H1 (cell line): ENCODE data around the gene PSMD6. TPM values are rescaled to one million over a fixed set of nuclear protein-coding genes. Genes with fewer than 3 reads are reported as not detected.

Experiments used
- CTCF ChIA-PET: fragments of 300-600 bp; sonication (Branson Sonifier 250); formaldehyde crosslinking; loops from one replicate; lab custom pipeline; 2021; ENCODE audit not compliant: partially characterized antibody; lab: Charles Lee
- POLR2A ChIA-PET: fragments of 300-600 bp; sonication (Branson Sonifier 250); formaldehyde crosslinking; loops from one replicate; lab custom pipeline; 2021; ENCODE audit warnings: inconsistent platforms; ENCODE audit not compliant: partially characterized antibody; lab: Charles Lee
- DNase-seq, 2 experiments: peaks; one replicate each; pipeline versions ENCODE4 v3.0.0 to v3.0.0-alpha.2; 2010 to 2022; ENCODE audit warnings: low spot score in 2 of 2, low read depth in 1 of 2, mixed read lengths in 1 of 2
- FAIRE-seq: peaks from 2 replicates; lab custom pipeline; 2011; peaks lifted over from hg19 to GRCh38; lab: Jason Lieb, UNC
- H2AFZ ChIP-seq: 2 replicates; pipeline ENCODE4 v1.8.1; 2012; ENCODE audit warnings: low read length, inconsistent platforms
- H2AK5ac ChIP-seq: 2 replicates; pipeline ENCODE4 v1.6.1; 2013; ENCODE audit warnings: low read depth, low read length
- H2BK120ac ChIP-seq: replicated peaks from 2 replicates; pipeline ENCODE3; 2013; ENCODE audit warnings: low read depth, low read length, inconsistent platforms
- H2BK12ac ChIP-seq: 2 replicates; pipeline ENCODE4 v1.6.1; 2013; ENCODE audit warnings: low read depth, low read length
- H2BK15ac ChIP-seq: 2 replicates; pipeline ENCODE4 v1.6.1; 2013; ENCODE audit warnings: low read length
- H2BK20ac ChIP-seq: 2 replicates; pipeline ENCODE4 v1.6.1; 2013; ENCODE audit warnings: low read length
- H2BK5ac ChIP-seq: 2 replicates; pipeline ENCODE4 v1.6.1; 2013; ENCODE audit warnings: low read depth, low read length
- H3K14ac ChIP-seq: 2 replicates; pipeline ENCODE4 v1.6.1; 2013; ENCODE audit warnings: inconsistent platforms; ENCODE audit not compliant: insufficient read length
- H3K18ac ChIP-seq: 2 replicates; pipeline ENCODE4 v1.6.1; 2013; ENCODE audit warnings: low read length; ENCODE audit errors: extremely low read depth
- H3K23ac ChIP-seq: 2 replicates; pipeline ENCODE4 v1.6.1; 2013; ENCODE audit warnings: inconsistent platforms; ENCODE audit not compliant: insufficient read length
- H3K23me2 ChIP-seq: 2 replicates; pipeline ENCODE4 v1.6.1; 2013; ENCODE audit warnings: low read depth, low read length
- H3K27ac ChIP-seq: 2 replicates; pipeline ENCODE4 v1.6.1; 2011; ENCODE audit warnings: low read depth, low read length, inconsistent platforms
- H3K27me3 ChIP-seq, 4 experiments: replicated peaks in 1 of 4; 1 replicate in 1 of 4; 2 replicates in 3 of 4; pipeline versions ENCODE4 v1.6.1 to v1.8.1; 2011 to 2013; ENCODE audit warnings: low read length in 3 of 4, mild to moderate bottlenecking in 3 of 4, inconsistent platforms in 2 of 4, mixed read lengths in 2 of 4, moderate library complexity in 1 of 4; ENCODE audit not compliant: control insufficient read depth in 3 of 4, insufficient read depth in 3 of 4; ENCODE audit errors: extremely low read depth in 1 of 4
- H3K36me3 ChIP-seq, 4 experiments: 2 replicates each; pipeline versions ENCODE4 v1.6.1 to v1.8.1; 2011 to 2013; ENCODE audit warnings: mild to moderate bottlenecking in 4 of 4, low read length in 3 of 4, moderate library complexity in 2 of 4, control low read depth in 1 of 4, inconsistent platforms in 1 of 4; ENCODE audit not compliant: insufficient read depth in 4 of 4, control insufficient read depth in 2 of 4
- H3K4ac ChIP-seq: replicated peaks from 2 replicates; pipeline ENCODE3; 2013; ENCODE audit warnings: low read length, low read depth, mixed read lengths, inconsistent platforms; ENCODE audit not compliant: insufficient read length
- H3K4me1 ChIP-seq, 4 experiments: replicated peaks in 1 of 4; 1 replicate in 1 of 4; 2 replicates in 3 of 4; pipeline versions ENCODE4 v1.6.1 to v1.8.1; 2011 to 2013; ENCODE audit warnings: low read length in 3 of 4, inconsistent platforms in 2 of 4, mixed read lengths in 1 of 4; ENCODE audit not compliant: insufficient read depth in 4 of 4, control insufficient read depth in 3 of 4
- H3K4me2 ChIP-seq, 2 experiments: 2 replicates each; pipeline versions ENCODE4 v1.6.1 to v1.8.1; 2011 to 2013; ENCODE audit warnings: low read depth in 2 of 2, low read length in 2 of 2, control low read depth in 1 of 2, inconsistent platforms in 1 of 2, mild to moderate bottlenecking in 1 of 2; ENCODE audit not compliant: insufficient read depth in 1 of 2
- H3K4me3 ChIP-seq, 4 experiments: fragments of 200-600, 300-600 bp in 1 of 4; sonication (generic), shearing (Covaris generic), sonication (Bioruptor Twin) in 1 of 4; 2 replicates each; pipeline versions ENCODE4 v1.5.1 to v1.8.1; 2011 to 2016; ENCODE audit warnings: low read length in 4 of 4, low read depth in 3 of 4, control low read depth in 2 of 4, inconsistent platforms in 2 of 4, mild to moderate bottlenecking in 2 of 4, mixed read lengths in 1 of 4, moderate library complexity in 1 of 4; ENCODE audit not compliant: insufficient read depth in 2 of 4; ENCODE audit errors: extremely low read depth in 1 of 4
- H3K56ac ChIP-seq: replicated peaks from 2 replicates; pipeline ENCODE3; 2013; ENCODE audit warnings: low read depth, mild to moderate bottlenecking, mixed read lengths, low read length, inconsistent platforms; ENCODE audit not compliant: insufficient read length
- H3K79me1 ChIP-seq: 2 replicates; pipeline ENCODE4 v1.6.1; 2013; ENCODE audit warnings: low read depth, low read length, control low read depth
- H3K79me2 ChIP-seq, 2 experiments: 2 replicates each; pipeline versions ENCODE4 v1.6.1 to v1.8.1; 2012 to 2013; ENCODE audit warnings: low read length in 2 of 2, mild to moderate bottlenecking in 2 of 2, inconsistent platforms in 1 of 2; ENCODE audit not compliant: insufficient read depth in 2 of 2, control insufficient read depth in 1 of 2
- H3K9ac ChIP-seq, 4 experiments: replicated peaks in 1 of 4; 1 replicate in 1 of 4; 2 replicates in 3 of 4; pipeline versions ENCODE4 v1.6.1 to v1.8.1; 2011 to 2013; ENCODE audit warnings: low read depth in 3 of 4, low read length in 3 of 4, control low read depth in 2 of 4, mild to moderate bottlenecking in 2 of 4, moderate library complexity in 2 of 4, inconsistent platforms in 1 of 4; ENCODE audit errors: extremely low read depth in 1 of 4
- H3K9me3 ChIP-seq, 2 experiments: 2 replicates each; pipeline versions ENCODE4 v1.6.1 to v1.8.1; 2012 to 2013; ENCODE audit warnings: mild to moderate bottlenecking in 2 of 2, moderate library complexity in 2 of 2, control low read depth in 1 of 2, inconsistent platforms in 1 of 2, low read depth in 1 of 2, low read length in 1 of 2, mixed read lengths in 1 of 2; ENCODE audit not compliant: insufficient read depth in 2 of 2
- H4K20me1 ChIP-seq, 2 experiments: replicated peaks in 1 of 2; 2 replicates each; pipeline versions ENCODE3 to v1.8.1; 2011 to 2013; ENCODE audit warnings: inconsistent platforms in 2 of 2, low read length in 2 of 2, mild to moderate bottlenecking in 1 of 2; ENCODE audit not compliant: insufficient read depth in 2 of 2, control insufficient read depth in 1 of 2
- H4K5ac ChIP-seq: 2 replicates; pipeline ENCODE4 v1.6.1; 2013; ENCODE audit warnings: low read length, low read depth, mixed read lengths, inconsistent platforms; ENCODE audit not compliant: insufficient read length
- H4K8ac ChIP-seq: 2 replicates; pipeline ENCODE4 v1.8.0; 2013; ENCODE audit warnings: mild to moderate bottlenecking, moderate library complexity, low read length, inconsistent platforms; ENCODE audit not compliant: insufficient read depth; ENCODE audit errors: extremely low read depth
- H4K91ac ChIP-seq: replicated peaks from 2 replicates; pipeline ENCODE3; 2013; ENCODE audit warnings: low read length, mixed read lengths, inconsistent platforms; ENCODE audit not compliant: insufficient read length
- BACH1 ChIP-seq: IDR thresholded peaks from 2 replicates; pipeline ENCODE4 v1.6.1; 2012; ENCODE audit warnings: low read length, improper control_type of control experiment
- BCL11A ChIP-seq, 2 experiments: IDR thresholded peaks; one replicate each; pipeline ENCODE4 v1.6.1; 2011; ENCODE audit warnings: low read depth in 2 of 2, low read length in 2 of 2, mild to moderate bottlenecking in 2 of 2
- GTF2F1 ChIP-seq: IDR thresholded peaks from 2 replicates; pipeline ENCODE4 v1.6.1; 2012; ENCODE audit warnings: low read depth, low read length, improper control_type of control experiment, borderline replicate concordance
- HDAC2 ChIP-seq, 2 experiments: fragments of 300-600 bp in 1 of 2; sonication (generic) in 1 of 2; IDR thresholded peaks; 2 replicates each; pipeline ENCODE4 v1.6.1; 2011 to 2012; ENCODE audit warnings: low read depth in 2 of 2, low read length in 2 of 2, mild to moderate bottlenecking in 2 of 2, moderate library complexity in 2 of 2, borderline replicate concordance in 1 of 2, inconsistent platforms in 1 of 2
- HDAC6 ChIP-seq: IDR thresholded peaks from one replicate; pipeline ENCODE4 v1.7.1; 2012; ENCODE audit warnings: low read depth, mild to moderate bottlenecking, inconsistent platforms, low read length, moderate library complexity
- JUN ChIP-seq: IDR thresholded peaks from 2 replicates; pipeline ENCODE4 v1.6.1; 2011; ENCODE audit warnings: low read depth, mild to moderate bottlenecking, improper control_type of control experiment, low read length
- NRF1 ChIP-seq: IDR thresholded peaks from 2 replicates; pipeline ENCODE4 v1.6.1; 2011; ENCODE audit warnings: mild to moderate bottlenecking, low read depth, low read length, improper control_type of control experiment
- POLR2A ChIP-seq, 2 experiments: IDR thresholded peaks; 1 replicate in 1 of 2; 2 replicates in 1 of 2; pipeline ENCODE4 v1.6.1; 2011; ENCODE audit warnings: low read depth in 2 of 2, low read length in 2 of 2, mild to moderate bottlenecking in 2 of 2; ENCODE audit errors: control extremely low read depth in 1 of 2
- POLR2AphosphoS5 ChIP-seq: IDR thresholded peaks from 2 replicates; pipeline ENCODE4 v1.6.1; 2011; ENCODE audit warnings: low read depth, low read length
- POU5F1 ChIP-seq: IDR thresholded peaks from 2 replicates; pipeline ENCODE4 v1.6.1; 2011; ENCODE audit warnings: low read depth, mild to moderate bottlenecking, low read length, moderate library complexity
- RBBP5 ChIP-seq: IDR thresholded peaks from 2 replicates; pipeline ENCODE4 v1.7.1; 2012; ENCODE audit warnings: low read depth, mild to moderate bottlenecking, inconsistent platforms, low read length, moderate library complexity, borderline replicate concordance
- SAP30 ChIP-seq: fragments of 300-600 bp; sonication (generic); IDR thresholded peaks from 2 replicates; pipeline ENCODE4 v1.7.1; 2012; ENCODE audit warnings: low read length, moderate library complexity, mild to moderate bottlenecking, inconsistent platforms; ENCODE audit not compliant: insufficient read depth, insufficient replicate concordance
- SIRT6 ChIP-seq: IDR thresholded peaks from one replicate; pipeline ENCODE4 v1.7.1; 2012; ENCODE audit warnings: low read length, inconsistent platforms
- TBP ChIP-seq: IDR thresholded peaks from 2 replicates; pipeline ENCODE4 v1.6.1; 2011; ENCODE audit warnings: low read depth, low read length, improper control_type of control experiment
- WGBS, 2 experiments: shearing (Covaris generic) in 1 of 2; methylation state at CpG; one replicate each; pipeline versions ENCODE4 v1.1.6 to v1.1.7; 2013 to 2015; ENCODE audit warnings: low lambda C conversion rate in 2 of 2, mixed read lengths in 2 of 2, inconsistent platforms in 1 of 2, low coverage in 1 of 2, missing lambda C conversion rate in 1 of 2; ENCODE audit not compliant: insufficient replicate concordance in 2 of 2, insufficient coverage in 1 of 2, insufficient read length in 1 of 2; ENCODE audit errors: extremely low coverage in 1 of 2, missing lambda C conversion rate in 1 of 2; 5-methylcytosine and 5-hydroxymethylcytosine counted together
- polyA plus RNA-seq, 7 experiments: library from polyadenylated mRNA; depleted of rRNA in 3 of 7; stranded (reverse) in 5 of 7; unstranded in 2 of 7; fragments of >200 nt in 5 of 7; fragments of 200-250 nt in 2 of 7; gene quantifications; 1 replicate in 5 of 7; 2 replicates in 1 of 7; 4 replicates in 1 of 7; pipeline versions ENCODE4 v1.2.1 to v1.2.3, GENCODE V29; 2011 to 2013; ENCODE audit warnings: missing spikeins in 2 of 7, mixed read lengths in 2 of 7
- total RNA-seq: library from RNA; stranded (reverse); fragmentation: NEBNext Ultra II Directional; extraction: Animal tissue kit (Norgen Biotek cat#: 25700); gene quantifications from 2 replicates; pipeline ENCODE4 v1.2.1, GENCODE V29; 2021

PSMD6 gene
- total and polyA plus RNA-seq, 2 of the 8 experiments (the other 6 are each of a cell fraction or from before 2014, with no cell fraction given): 43.7 to 104 TPM

DNA sequence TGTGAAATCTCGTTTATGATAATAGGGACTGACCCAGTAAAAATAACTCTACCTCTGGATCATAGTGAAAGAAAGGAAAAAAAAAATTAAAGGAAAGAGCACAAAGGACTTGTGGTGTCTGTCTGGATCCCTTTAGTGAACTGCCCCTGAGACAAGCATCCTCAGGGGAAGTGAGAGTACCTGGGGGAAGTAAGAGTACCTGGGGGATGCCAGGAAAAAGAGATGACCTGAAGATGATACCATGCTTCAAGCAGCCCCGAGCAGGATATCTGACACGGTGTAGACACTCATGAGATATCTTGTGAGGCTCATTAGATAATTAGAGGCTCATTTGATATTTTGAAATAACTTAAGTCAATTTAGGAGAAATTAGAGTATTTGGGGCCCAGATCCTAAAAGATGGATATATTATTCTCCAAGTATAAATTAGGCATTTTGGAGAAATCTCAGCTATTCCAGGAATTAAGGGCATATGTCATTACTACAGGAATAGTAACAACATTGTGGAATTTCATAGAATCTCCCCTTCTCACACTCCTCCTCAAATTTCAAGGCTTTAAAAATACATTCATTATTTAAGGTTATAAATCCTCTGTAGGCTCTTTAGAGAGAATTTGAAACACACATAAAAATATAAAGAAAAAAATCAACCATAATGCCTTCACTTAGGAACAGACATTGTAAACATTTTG lies 36.3 kb upstream of the PSMD6 start:
- no peaks in the 10 kb centered on the region; the same call in 1 of the 2 replicates for H3K23me2 ChIP-seq
- H4K20me1 ChIP-seq: no peaks in the 10 kb centered on the region
- FAIRE-seq (no peak), DNase-seq (no peak)
- H3K79me1 ChIP-seq: no peaks in the 10 kb centered on the region
- no peak overlapping the region for H3K56ac ChIP-seq
- H2BK20ac ChIP-seq: no peak overlapping the region
- no peak overlapping the region for H2BK15ac ChIP-seq
- CTCF ChIA-PET: no interaction called here
- H3K4me2 ChIP-seq: no peak overlapping the region
- H2AK5ac ChIP-seq: no peak overlapping the region
- no peak overlapping the region for H3K23ac ChIP-seq
- H2BK5ac ChIP-seq: no peak overlapping the region
- no peaks in the 10 kb centered on the region for H3K36me3 ChIP-seq
- H3K9me3 ChIP-seq: no peaks in the 10 kb centered on the region
- no peak overlapping the region for H3K27ac ChIP-seq
- no peak overlapping the region for H3K14ac ChIP-seq
- H2AFZ ChIP-seq: no peak overlapping the region
- H4K91ac ChIP-seq: no peak overlapping the region
- peaks cover 0 to 7% (median 6%) of the 10 kb centered on the region in 4 experiments; a peak in 6 of 7 replicates for H3K4me1 ChIP-seq
- H2BK120ac ChIP-seq: no peak overlapping the region
- no peak overlapping the region for H3K4ac ChIP-seq
- H3K79me2 ChIP-seq: no peaks in the 10 kb centered on the region
- no peak overlapping the region for H3K9ac ChIP-seq
- no peak overlapping the region for H2BK12ac ChIP-seq
- no peak overlapping the region for H3K18ac ChIP-seq
- no peak overlapping the region for H4K8ac ChIP-seq
- POLR2A ChIA-PET: no interaction called here
- no peak overlapping the region for H3K4me3 ChIP-seq
- H3K27me3 ChIP-seq: no peaks in the 10 kb centered on the region; a peak in 4 of 7 replicates
- no peak overlapping the region for H4K5ac ChIP-seq
- 87% methylated on average over 3 of the region's 3 CpGs; no CpG with 5 or more reads in 1 of the 2 experiments for WGBS, 2 experiments
- TF ChIP-seq GTF2F1 (no peak), POLR2A (IDR thresholded peaks at IDR 0.05; ENCODE audit: control extremely low read depth in 1 of 2, low read depth in 2 of 2, low read length in 2 of 2) (no peak), POLR2AphosphoS5 (no peak), TBP (no peak), SAP30 (no peak), HDAC6 (no peak), BCL11A (IDR thresholded peaks at IDR 0.05; ENCODE audit: low read depth in 2 of 2, low read length in 2 of 2) (no peak), HDAC2 (IDR thresholded peaks at IDR 0.05; ENCODE audit: borderline replicate concordance in 1 of 2, low read depth in 2 of 2, low read length in 2 of 2) (no peak), SIRT6 (no peak), POU5F1 (no peak), RBBP5 (no peak), NRF1 (no peak), BACH1 (no peak), JUN (no peak)
